ENCODE data around the gene LYZ. TPM values are rescaled to one million over a fixed set of nuclear protein-coding genes. Genes with fewer than 3 reads are reported as not detected.

The LYZ gene
- polyA plus RNA-seq, 1 donor (not counting 4 experiments of a cell fraction or from before 2014, with no cell fraction given), result not detected

- Histone ChIP-seq H2AFZ (ENCODE audit: control insufficient read depth, low read length) (no peak overlapping the region), H3K79me2 (ENCODE audit: control insufficient read depth, insufficient read depth, low read length) (no peaks in the 10 kb centered on the region), H3K4me3 (ENCODE audit: control insufficient read depth in 2 of 3, extremely low read depth in 1 of 3, insufficient read depth in 2 of 3, low read depth in 1 of 3, low read length in 3 of 3) (no peak overlapping the region), H3K4me2 (ENCODE audit: control insufficient read depth, extremely low read depth, insufficient read depth, low read depth, low read length) (no peak overlapping the region), H3K36me3 (ENCODE audit: control insufficient read depth in 2 of 2, extremely low read depth in 1 of 2, insufficient read depth in 2 of 2, low read length in 2 of 2) (peaks cover 2 to 8% of the 10 kb centered on the region in 2 experiments), H3K9ac (ENCODE audit: control insufficient read depth, extremely low read depth, insufficient read depth, low read length) (no peak overlapping the region), H3K27ac (ENCODE audit: control insufficient read depth, insufficient read depth, low read length) (no peak overlapping the region), H3K4me1 (ENCODE audit: control insufficient read depth, extremely low read depth, insufficient read depth, low read length) (peaks cover 16% of the 10 kb centered on the region), H3K9me3 (ENCODE audit: control insufficient read depth, low read depth, low read length) (no peaks in the 10 kb centered on the region), H3K27me3 (ENCODE audit: control insufficient read depth, extremely low read depth, insufficient read depth, low read length) (no peaks in the 10 kb centered on the region), H3K9me1 (ENCODE audit: control insufficient read depth, extremely low read depth, insufficient read depth, low read length) (no peaks in the 10 kb centered on the region), H4K20me1 (ENCODE audit: control insufficient read depth, extremely low read depth, insufficient read depth, low read length) (no peaks in the 10 kb centered on the region)
- no peak for DNase-seq (ENCODE audit: low read depth, low spot score)
- TF ChIP-seq EZH2 (IDR thresholded peaks at IDR 0.05; ENCODE audit: low read length) (no peak), CTCF (optimal IDR thresholded peaks at IDR 0.05 in 1 of 3, IDR thresholded peaks at IDR 0.05 in 1 of 3, conservative IDR thresholded peaks at IDR 0.05 in 1 of 3; ENCODE audit: extremely low read depth in 1 of 3, insufficient read depth in 2 of 3, low read length in 3 of 3) (no peak)
- dilution Hi-C loops (cut with MboI; ENCODE audit: extremely low pct_ligation_motif_present, low sequenced_read_pairs), result no loop called here
- FAIRE-seq, result no peak
These were observed 38.7 kb downstream of the LYZ start for GRCh38 chr12:69386921-69387320.

- no peak for FAIRE-seq
- dilution Hi-C loops (cut with MboI; ENCODE audit: extremely low pct_ligation_motif_present, low sequenced_read_pairs), result no loop called here
These were observed 40.2 kb downstream of the LYZ start for GRCh38 chr12:69388371-69388770.

More at GRCh38 chr12:69388371-69388770, 40.2 kb downstream of the LYZ start:
- no peak overlapping the region for H2AFZ ChIP-seq (ENCODE audit: control insufficient read depth, low read length)
- H3K9me3 ChIP-seq (ENCODE audit: control insufficient read depth, low read depth, low read length), result no peaks in the 10 kb centered on the region
- H3K27me3 ChIP-seq (ENCODE audit: control insufficient read depth, extremely low read depth, insufficient read depth, low read length), result no peaks in the 10 kb centered on the region
- H3K4me3 ChIP-seq (ENCODE audit: control insufficient read depth in 2 of 3, extremely low read depth in 1 of 3, insufficient read depth in 2 of 3, low read depth in 1 of 3, low read length in 3 of 3), result no peak overlapping the region
- no peak for TF ChIP-seq EZH2 (IDR thresholded peaks at IDR 0.05; ENCODE audit: low read length)
- peak in 2 of 3 experiments; percentile 39 to 45 for TF ChIP-seq CTCF (optimal IDR thresholded peaks at IDR 0.05 in 1 of 3, IDR thresholded peaks at IDR 0.05 in 1 of 3, conservative IDR thresholded peaks at IDR 0.05 in 1 of 3; ENCODE audit: extremely low read depth in 1 of 3, insufficient read depth in 2 of 3, low read length in 3 of 3)
- H4K20me1 ChIP-seq (ENCODE audit: control insufficient read depth, extremely low read depth, insufficient read depth, low read length), result no peaks in the 10 kb centered on the region
- no peak overlapping the region for H3K4me2 ChIP-seq (ENCODE audit: control insufficient read depth, extremely low read depth, insufficient read depth, low read depth, low read length)
- no peaks in the 10 kb centered on the region for H3K9me1 ChIP-seq (ENCODE audit: control insufficient read depth, extremely low read depth, insufficient read depth, low read length)
- peaks cover 2 to 3% of the 10 kb centered on the region in 2 experiments for H3K36me3 ChIP-seq (ENCODE audit: control insufficient read depth in 2 of 2, extremely low read depth in 1 of 2, insufficient read depth in 2 of 2, low read length in 2 of 2)
- H3K79me2 ChIP-seq (ENCODE audit: control insufficient read depth, insufficient read depth, low read length), result no peaks in the 10 kb centered on the region
- H3K4me1 ChIP-seq (ENCODE audit: control insufficient read depth, extremely low read depth, insufficient read depth, low read length), result peaks cover 11% of the 10 kb centered on the region
- H3K9ac ChIP-seq (ENCODE audit: control insufficient read depth, extremely low read depth, insufficient read depth, low read length), result no peak overlapping the region
- no peak overlapping the region for H3K27ac ChIP-seq (ENCODE audit: control insufficient read depth, insufficient read depth, low read length)
- no peak for DNase-seq (ENCODE audit: low read depth, low spot score)

All from keratinocyte (primary cell).